ENCODE results near the gene ERCC1. TPM values are rescaled to one million over a fixed set of nuclear protein-coding genes. Genes with fewer than 3 reads are reported as not detected.

The ERCC1 gene
- total RNA-seq, result 142 and 152 TPM in 2 replicates

DNA sequence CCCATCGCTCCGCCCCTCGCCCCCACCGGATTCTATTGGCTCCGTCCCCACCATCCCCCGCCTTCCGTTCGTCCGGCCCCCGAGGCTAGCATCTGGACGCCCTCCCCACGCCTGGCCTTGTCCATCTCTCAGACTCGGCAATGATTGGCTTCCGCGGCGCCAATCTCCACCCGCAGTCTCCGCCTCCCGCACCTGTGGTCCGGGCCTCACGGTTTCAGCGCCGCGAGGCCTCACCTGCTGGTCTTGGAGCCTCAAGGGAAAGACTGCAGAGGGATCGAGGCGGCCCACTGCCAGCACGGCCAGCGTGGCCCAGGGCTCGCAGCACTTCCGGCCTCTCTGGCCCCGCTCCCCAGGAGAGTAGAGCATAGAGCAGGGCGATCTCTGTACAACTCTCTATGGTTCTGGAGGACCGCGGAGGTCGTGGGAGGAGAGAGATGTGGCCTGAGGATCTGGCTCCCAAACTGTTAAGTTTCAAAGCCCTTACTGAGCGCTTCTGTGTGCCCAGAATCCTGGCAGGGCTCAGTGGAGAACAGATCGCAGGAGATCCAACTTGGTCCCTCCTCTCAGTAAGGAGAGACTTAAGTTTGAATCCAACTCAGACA is at the start of gene ERCC1:
ERCC1 (minus strand) TSS at position 329 of the 602 bp plus-strand sequence. CDS start 543 bp downstream, outside the sequence.

DNA sequence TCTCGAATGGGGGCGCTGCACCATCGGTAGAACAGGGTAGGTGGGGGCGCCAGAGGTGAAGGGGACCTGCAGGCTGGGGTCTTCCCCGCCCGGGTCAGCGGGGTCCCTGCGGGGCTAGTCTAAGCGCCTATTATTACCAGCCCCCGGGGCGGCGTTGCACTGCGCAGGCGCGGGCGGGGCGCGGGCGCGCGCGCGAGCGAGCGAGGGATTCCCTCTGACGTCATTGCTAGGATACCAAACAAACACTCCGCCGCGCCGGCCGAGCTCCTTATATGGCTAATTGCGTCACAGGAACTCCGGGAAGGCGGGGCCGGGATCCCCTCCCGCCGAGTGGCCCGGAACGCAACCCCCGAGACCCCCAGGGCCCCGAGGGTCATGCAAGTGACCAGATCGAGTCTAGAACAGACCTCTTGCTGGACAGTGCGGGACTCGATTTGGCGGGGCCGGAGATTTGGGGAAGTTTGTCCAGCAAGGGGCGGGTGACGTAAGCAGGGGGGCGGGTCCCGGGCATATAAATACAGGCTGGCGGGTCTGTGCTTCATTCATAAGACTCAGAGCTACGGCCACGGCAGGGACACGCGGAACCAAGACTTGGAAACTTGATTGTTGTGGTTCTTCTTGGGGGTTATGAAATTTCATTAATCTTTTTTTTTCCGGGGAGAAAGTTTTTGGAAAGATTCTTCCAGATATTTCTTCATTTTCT is 43.9 kb upstream of the ERCC1 start, which contains the start of gene FOSB:
FOSB (plus strand) TSS at position 541 of the 703 bp plus-strand sequence. CDS start 591 bp downstream, outside the sequence.

DNA sequence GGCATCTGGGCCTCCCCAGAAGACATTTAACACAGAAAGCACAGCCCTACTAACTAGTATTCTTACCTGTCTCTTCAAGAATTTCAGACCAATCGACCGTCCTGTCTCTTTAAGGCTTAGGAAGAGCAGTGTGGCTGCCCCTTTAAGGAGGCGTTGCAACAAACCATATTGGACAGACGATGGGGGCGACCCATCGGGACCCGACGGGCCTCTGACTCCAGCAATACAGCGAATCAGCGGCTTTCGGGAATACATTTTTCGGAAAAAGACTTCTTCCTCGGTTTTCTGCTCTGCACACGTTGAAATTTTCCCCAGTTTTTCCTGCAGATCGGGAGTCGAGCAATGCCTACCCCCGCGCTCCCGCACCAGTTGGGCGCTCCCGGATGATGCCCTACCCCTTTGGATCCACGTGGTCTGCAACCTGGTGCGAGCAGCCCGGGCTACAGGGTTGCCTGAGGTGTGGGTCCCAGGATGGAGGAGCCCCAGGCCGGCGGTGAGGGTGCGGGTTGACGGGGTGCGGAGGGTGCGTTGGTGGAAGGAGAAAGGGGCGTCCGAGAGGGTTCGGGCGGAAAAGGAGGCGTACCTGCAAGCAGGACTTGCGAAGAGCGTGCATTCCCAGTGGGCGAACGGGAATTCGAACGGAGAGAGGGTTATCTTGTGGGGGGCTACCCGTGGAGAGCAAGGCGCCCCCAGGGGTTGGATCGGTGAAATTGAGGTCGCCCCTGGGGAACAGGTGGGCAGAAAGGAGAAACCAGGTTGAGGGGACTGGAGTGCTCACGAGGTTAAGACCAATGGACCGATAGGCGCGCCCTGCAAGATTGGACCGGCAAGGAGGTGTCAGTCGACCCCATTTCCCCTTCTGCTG is 17.3 kb downstream of the ERCC1 start, which contains the start of gene POLR1G:
POLR1G (plus strand) TSS at position 419 of the 865 bp plus-strand sequence; CDS start at position 472, 53 bp downstream.

DNA sequence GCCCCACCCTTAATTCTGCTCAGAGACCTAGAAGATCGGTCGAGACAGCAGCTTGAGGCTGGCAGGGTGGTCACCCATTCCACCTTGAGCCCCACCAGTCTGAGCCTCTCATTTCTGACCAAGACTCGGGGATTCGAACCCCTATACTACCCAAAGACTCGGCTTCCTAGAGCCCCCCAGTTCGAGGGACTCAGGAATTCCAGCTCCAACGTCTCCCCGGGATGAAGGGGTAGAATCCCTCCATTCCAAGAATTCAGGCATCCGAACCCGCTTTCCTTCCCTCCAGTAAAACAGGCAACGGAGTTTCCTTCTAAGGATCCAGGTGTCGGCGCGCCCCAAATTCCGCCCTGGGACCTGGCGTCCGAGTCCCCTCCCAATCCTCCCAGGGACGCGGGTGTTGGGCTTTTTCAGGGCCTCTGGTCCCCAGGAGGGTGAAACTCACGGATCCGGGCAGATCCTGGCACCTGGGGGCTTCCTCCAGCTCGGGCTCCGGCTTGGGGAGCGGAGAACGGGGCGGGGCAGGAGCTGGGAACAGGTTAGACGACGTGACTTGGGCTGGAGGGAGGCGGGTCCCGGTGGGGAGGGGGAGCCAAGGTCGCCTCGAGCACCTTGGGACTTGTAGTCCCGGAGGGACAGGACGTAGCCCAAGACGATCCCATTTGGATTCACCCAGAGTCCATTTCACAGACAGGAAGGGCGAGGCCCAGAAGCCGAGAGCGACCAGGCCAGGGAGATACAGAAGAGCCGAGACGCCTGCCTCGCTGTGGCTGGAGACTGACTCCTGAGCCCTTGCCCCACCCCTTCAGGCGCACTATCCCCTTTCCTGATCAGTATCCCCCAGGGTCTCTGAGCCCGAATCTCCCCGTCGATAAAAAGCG is 18.9 kb downstream of the ERCC1 start, which contains the start of gene PPP1R13L:
PPP1R13L (minus strand) TSS at position 513 of the 878 bp plus-strand sequence. CDS start 6,751 bp downstream, outside the sequence.

DNA sequence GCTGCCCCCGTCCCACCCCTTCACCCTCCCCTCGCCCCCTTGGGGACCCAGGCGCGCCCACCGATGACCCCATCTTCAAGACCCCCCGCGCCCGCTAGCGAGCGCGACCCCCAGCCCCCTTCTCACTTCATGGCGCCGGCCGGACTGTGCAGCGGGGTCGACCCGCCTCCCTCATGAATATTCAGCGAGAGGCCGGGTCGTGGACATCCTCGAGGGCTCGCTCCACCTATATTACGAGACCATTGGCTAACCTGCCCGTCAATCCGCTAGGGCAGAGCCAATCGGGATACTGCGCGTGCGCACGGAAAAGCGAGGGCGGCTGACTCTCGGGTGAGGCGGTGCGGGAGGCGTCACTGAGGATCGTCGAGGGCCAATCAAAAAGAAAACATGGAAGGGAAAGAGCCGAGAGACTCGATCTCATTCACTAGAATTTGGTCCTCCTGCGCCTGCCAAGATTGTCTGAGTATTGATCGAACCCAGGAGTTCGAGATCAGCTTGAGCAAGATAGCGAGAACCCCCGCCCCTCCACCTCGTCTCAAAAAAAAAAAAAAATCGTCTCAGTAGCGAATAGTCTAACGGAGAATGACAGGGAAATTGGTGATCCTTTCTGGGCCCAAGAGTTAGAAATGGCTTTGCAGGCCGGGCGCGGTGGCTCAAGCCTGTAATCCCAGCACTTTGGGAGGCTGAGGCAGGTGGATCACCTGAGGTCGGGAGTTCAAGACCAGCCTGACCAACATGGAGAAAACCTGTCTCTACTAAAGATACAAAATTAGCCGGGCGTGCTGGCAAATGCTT is 53.1 kb downstream of the ERCC1 start, which contains the start of gene ERCC2:
ERCC2 (minus strand) TSS at position 164 of the 795 bp plus-strand sequence; CDS start at position 131, 33 bp downstream.

Other genes starting within 250 kb of the ERCC1 start
- gene TRAPPC6A, start 245.7 kb downstream of the ERCC1 start, total RNA-seq, result 10.1 and 13.2 TPM in 2 replicates
- 3.2 and 6.4 TPM in 2 replicates for gene BLOC1S3, start 245.1 kb downstream of the ERCC1 start, total RNA-seq
- not detected in 2 replicates for gene EXOC3L2, start 178.5 kb downstream of the ERCC1 start, total RNA-seq
- 12.8 and 14.0 TPM in 2 replicates for gene MARK4, start 172.6 kb downstream of the ERCC1 start, total RNA-seq
- 0.15 and 0.17 TPM in 2 replicates for gene CKM, start 101.0 kb downstream of the ERCC1 start, total RNA-seq
- gene KLC3, start 83.2 kb downstream of the ERCC1 start, total RNA-seq, result 0.15 TPM in 1 of 2 replicates, not detected in the other
- gene ERCC2, start 53.3 kb downstream of the ERCC1 start, total RNA-seq, result 24.9 and 27.1 TPM in 2 replicates
- 2.7 and 3.3 TPM in 2 replicates for gene PPP1R13L, start 18.8 kb downstream of the ERCC1 start, total RNA-seq
- gene POLR1G, start 17.3 kb downstream of the ERCC1 start, total RNA-seq, result 7.9 and 9.6 TPM in 2 replicates
- gene FOSB, start 44.1 kb upstream of the ERCC1 start, total RNA-seq, result 2.5 and 3.0 TPM in 2 replicates
- gene RTN2, start 73.1 kb upstream of the ERCC1 start, total RNA-seq, result 15.3 and 17.7 TPM in 2 replicates
- 0.84 and 0.89 TPM in 2 replicates for gene PPM1N, start 74.5 kb upstream of the ERCC1 start, total RNA-seq
- 93.5 and 101 TPM in 2 replicates for gene VASP, start 83.6 kb upstream of the ERCC1 start, total RNA-seq
- 5.8 and 6.7 TPM in 2 replicates for gene OPA3, start 160.9 kb upstream of the ERCC1 start, total RNA-seq
- gene GPR4, start 178.3 kb upstream of the ERCC1 start, total RNA-seq, result under 0.01 and 0.17 TPM in 2 replicates
- 20.5 and 21.0 TPM in 2 replicates for gene EML2, start 215.5 kb upstream of the ERCC1 start, total RNA-seq
- 0.50 TPM in 1 of 2 replicates, not detected in the other for gene GIPR, start 244.3 kb upstream of the ERCC1 start, total RNA-seq